GM19351 (cell line): ENCODE results near the gene SPAG16.
A peak's percentile ranks its signal among the peaks of the same experiment; 100 is the strongest.

Source experiments
- ATAC-seq: cut with Tn5 transposase; IDR thresholded peaks from one replicate; pipeline ENCODE4 v1.9.1; 2021; ENCODE audit warnings: mild to moderate bottlenecking, moderate library complexity; ENCODE audit not compliant: unreplicated experiment

The SPAG16 gene

DNA sequence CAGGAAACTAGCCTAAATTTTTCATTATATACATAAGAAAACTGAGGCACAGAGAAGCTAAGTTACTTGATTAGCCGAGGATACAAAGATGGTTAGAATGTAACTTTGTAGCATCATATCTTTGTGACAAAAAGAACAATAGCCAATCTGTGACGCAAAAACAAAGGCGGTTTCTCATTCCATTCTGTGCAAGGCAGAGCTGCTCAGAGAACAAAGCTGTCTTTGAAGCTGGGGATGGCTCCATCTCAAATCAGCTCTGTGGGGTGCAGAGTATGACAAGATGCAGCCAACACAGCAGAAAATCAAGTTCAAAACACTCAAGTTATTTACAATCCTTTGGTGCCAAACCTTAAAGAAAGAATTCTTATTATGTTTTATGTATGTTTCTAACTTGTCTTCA is 1044.7 kb downstream of the SPAG16 start:
- no peak for ATAC-seq

DNA sequence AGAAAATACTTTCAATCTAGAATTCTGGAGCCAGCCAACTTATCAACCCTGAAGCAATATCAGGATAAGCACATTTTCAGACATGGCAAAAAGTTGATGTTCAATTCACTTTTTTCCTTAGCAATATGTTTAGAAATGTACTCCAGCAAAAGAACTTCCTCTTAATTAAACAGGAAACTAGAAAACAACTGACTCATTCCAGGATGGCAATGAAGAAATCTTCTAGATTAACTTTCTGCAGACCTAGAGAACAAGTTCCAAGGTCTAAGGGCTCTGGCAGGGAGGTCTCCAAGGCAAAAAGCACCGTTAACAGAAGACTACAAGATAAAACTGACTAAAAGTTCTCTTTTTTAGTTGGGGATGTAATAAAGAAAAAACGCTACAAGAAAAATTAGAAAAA is 1057.4 kb downstream of the SPAG16 start:
- no peak for ATAC-seq

DNA sequence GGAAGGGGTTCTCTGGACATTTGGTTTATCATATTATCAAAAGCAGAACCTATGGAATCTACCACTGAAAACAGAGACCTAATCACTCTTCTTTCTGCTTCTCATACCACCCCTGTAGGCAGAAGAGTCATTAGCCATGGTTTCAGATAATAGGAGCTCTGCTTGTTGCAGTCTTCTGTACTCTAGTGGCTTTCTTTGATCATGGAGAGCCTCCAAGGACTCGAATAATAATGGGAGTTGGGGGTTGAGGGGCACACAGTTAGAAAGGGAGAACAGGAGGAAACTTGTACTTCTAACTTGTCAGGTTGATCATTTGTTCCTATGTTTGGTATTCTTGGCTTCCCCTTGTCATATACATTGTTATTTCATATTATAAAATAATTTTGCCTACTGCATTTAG is 1074.2 kb downstream of the SPAG16 start:
- no peak for ATAC-seq

DNA sequence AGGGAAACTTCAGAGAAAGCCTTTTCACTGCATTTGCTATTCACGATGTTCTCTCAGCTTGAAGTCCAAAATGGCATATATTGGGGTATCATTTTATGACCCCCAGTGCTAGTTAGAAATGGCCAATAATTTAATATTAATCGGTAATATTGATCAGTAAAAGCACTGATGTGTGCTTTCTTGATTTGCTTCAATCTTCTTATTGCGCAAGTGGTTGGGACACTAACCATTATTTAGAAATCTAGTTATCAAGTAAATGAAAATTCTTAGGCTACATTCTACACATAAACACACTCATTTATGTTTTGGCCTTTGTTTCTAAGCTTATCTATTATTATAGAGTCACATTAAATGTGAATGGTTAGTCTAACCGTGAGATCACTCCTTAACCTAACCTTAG is 1076.9 kb downstream of the SPAG16 start:
- no peak for ATAC-seq

DNA sequence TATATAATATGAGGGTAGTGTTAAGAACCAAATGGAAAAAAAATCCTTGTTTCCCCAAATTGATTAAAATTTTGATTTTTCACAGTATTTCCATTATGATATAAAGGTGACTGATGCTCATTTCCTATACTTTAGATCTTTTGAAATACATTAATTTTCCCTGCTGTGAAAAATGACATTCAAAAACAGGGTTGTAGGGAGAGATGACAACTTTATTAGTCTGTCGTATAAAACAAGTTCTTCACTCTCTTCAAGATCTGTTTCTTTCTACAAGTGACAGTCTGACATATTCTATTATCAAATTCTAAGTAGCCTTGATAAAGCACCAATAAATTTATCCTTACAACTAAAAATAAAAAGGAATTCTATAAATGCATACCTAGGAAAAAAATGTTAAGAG is 1081.3 kb downstream of the SPAG16 start:
- no peak for ATAC-seq

DNA sequence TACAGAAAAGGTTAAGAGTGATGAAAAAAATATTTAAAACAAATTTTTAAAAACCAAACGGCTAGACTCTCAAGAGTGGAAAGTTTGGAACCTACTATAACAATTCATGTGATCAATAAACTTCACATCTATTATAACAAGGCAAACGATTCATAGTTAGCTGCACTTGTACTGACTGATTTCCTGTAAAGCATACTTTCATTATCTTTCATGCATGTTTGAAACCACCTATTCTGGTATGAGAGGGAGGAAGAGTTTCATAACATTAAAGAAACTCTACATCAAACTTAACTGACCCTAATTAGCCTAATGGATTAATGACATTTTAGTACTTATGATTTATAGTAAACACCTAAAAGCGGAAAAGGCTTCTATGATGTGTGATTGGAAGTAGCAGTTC is 1082.9 kb downstream of the SPAG16 start:
- ATAC-seq: peak; percentile 51

DNA sequence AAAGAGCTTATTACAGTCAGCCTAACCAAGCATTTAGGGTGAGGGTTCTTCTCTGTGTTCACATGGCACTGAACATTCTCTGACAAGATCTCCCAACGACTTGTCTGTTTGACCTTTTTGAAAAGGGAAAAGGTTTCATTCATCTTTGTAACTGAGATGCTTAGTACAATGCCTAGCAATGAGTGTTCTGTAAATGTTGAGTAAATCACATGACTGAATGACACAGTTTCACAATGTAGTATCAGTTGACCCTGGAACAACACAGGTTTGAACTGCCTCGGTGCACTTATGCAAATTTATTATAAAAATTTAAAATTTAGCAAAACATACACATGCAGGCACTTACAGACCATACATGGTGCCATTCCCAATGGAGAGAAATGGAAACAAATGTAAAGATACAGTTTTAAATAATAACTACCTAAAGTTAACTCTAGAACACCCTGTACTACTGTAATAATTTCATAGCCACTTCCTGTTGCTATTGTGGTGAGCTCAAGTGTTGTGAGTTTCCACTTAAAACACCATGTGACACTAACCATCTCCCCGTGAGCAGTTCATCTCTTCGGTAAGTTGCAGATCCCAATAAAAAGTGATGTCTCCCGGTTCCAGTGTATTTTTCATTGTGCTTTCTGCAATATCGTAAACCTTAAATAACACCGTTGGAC is 1092.5 kb downstream of the SPAG16 start:
- ATAC-seq: peak; percentile 53

DNA sequence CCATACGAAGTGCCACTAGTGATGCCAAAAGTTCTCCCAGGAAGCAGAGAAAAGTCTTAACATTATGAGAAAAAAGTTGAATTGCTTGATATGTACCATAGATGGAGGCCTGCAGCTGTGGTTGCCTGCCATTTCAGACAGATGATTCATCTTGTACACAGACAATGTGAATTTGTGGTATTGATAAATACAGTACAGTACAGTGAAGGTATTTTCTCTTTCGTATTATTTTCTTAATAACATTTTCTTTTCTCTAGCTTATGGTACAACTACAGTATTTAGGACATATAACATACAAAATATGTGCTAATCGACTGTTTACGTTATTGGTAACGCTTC is 1093.0 kb downstream of the SPAG16 start:
- ATAC-seq: no peak

DNA sequence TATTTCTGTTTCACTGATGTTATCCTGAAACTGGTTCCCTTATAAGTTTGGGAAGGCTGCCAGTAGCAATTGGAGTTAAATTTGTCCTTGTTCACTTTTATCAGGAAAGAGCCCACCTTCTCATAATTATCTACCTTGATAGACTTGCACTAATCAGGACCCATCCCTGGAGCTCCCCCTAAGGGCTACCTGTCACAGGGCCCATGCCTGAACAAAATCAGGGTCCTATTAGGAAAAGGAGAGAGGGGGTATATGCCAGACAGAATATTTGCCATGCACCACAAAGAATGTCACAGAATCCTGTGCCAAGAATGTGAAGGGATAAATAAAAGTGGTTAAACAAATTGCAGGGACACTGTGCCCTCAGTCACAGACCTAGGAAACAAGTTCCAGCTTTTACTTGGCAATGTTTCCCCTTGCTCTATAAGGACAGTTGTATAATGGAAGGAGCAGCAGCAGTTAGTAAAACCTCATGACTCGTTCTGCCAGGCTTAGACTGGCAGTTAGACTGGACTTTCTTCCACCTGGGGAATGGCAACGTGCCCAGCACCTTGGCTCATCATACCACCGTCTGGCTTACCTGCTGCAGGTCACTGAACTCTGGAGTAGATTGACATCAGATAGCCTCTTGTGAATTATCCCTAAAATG is 1094.3 kb downstream of the SPAG16 start:
- ATAC-seq: no peak

DNA sequence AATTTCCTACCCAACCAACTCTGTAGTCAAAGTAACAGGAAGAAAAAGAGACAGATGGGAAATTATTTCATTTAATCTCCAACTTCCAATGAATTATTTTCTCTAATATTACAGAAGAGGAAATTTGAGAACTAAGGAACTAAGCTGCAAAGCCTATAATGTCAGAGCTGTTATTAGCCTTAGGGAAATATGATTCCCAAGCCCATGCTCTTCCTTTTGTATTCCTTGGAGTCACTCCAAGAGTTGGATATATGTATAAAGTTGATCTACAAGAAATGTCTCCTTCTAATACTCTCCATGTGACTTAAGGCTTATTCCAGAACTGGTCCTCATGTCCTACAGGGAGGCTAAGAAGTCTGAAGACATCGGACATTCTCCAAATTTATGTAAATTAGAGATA is 1095.0 kb downstream of the SPAG16 start:
- no peak for ATAC-seq

DNA sequence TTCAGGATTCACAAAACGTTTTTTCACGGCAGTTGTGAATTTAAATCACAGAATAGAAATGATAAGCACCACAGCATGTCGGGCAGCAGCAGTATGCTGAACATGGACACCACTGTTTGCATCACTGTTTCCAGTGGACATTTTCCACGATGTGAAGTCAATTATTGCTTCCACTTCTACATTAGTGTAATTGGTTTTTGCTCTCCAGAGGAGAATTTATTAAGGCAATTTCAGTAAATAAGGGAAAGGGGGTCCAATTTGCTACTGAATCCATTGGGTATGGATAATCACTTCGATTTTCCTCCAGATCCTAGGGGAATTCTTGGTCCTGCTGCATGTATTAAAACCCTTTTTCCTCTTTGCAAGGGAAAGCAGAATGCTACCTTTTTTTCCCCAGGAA is 1096.4 kb downstream of the SPAG16 start:
- ATAC-seq: no peak

DNA sequence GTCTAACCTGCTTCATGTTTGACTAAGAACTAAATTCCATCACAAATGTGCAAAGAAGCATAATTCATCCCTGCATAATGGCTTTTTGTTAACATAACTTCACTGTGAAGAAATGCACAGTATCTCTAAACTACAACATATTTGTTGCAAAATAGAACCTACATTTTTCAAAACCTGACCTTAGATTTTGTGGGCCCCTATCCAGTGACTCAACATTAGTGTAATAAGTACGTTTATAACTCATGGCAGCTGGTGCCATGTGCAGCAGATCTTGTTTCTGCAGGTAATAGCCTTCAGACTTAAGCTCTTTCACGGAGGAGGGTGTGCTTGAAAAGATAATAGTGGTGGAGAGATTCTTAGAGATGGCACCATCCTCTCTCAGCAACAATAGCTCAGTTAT is 1098.0 kb downstream of the SPAG16 start:
- ATAC-seq: no peak

DNA sequence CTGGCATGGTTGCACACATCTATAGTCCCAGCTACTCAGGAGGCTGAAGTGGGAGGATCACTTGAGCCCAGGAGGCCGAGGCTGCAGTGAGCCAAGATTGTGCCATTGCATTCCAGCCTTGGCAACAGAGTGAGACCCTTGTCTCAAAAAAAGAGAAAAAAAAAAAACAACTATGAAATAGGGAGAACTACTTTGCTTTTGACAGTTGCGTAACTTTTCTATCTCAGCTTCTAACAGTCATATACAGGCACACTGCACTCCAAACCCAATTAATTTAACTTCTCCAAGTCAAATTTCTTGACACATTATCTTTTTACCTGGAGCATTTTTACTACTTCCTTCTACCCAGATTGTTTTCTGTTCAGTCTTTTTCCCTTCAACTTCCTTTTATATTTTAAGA is 1102.5 kb downstream of the SPAG16 start:
- ATAC-seq: no peak

DNA sequence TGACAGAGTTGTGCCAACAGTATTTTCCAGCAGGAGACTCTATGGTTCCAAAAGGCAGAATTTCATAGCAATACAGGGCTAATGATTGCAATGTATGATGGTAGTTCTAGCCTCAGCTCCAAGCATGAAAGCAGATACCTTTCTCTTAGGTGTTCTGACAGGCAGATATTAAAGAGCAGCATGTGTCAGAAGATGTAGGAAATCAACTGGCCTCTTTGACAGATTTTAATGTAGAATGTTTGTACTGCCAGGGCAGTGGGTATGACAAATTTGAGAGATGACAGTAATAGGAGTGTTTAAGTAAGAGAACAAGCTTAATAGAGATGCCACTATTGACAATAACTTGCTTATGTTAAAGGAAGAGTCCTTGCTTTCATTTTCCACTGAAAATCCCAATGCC is 1105.1 kb downstream of the SPAG16 start:
- ATAC-seq: no peak

DNA sequence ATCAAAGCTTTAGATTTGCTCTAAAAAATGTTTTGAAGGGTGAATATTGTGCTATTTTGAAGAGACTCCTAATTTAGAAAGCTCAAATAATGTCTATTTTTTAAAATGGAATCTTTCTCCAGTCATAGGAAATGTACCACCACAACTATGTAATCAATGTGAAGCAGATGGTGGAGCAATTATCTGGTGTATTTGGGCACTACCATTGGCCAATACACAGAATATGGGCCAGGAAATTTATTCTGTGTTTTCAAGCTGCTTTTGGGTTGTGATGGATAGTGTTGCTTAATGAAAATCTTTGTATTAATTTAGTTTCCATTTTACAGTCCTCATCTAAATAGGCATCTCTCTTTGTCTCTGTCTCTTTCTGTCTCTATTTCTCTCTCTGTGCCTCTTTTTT is 1109.5 kb downstream of the SPAG16 start:
- no peak for ATAC-seq

DNA sequence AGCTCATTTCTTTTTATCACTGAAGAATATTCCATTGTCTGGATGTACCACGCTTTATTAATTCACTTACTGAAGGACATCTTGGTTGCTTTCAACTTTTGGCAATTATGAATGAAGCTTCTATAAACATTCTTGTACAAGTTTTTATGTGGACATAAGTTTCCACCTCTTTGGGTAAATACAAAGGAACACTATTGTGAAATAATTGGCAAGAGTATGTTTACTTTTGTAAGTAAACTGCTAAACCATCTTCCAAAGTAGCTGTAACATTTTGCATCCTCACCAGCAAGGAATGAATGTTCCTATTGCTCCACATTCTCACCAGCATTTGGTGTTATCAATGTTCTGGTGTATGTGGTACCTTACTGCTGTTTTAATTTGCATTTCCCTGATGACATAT is 1110.8 kb downstream of the SPAG16 start:
- ATAC-seq: no peak

DNA sequence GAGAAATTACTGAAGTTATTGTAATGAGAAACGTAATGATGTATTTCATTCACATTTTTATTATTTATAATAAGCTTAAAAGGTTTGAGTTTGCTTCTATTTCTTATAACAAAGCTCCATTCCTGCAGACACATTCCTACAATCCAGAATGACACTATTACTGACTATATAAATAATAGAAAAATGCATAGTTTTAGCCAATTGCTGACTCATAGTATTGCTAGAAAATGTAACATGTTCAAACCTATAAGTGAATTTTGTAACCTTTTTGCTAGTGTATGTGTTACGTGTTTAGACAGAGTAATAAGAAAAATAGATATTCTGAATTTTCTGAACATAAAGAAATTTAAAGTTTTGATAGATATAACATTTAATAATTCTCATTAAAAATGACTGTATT is 1117.3 kb downstream of the SPAG16 start:
- ATAC-seq: no peak

DNA sequence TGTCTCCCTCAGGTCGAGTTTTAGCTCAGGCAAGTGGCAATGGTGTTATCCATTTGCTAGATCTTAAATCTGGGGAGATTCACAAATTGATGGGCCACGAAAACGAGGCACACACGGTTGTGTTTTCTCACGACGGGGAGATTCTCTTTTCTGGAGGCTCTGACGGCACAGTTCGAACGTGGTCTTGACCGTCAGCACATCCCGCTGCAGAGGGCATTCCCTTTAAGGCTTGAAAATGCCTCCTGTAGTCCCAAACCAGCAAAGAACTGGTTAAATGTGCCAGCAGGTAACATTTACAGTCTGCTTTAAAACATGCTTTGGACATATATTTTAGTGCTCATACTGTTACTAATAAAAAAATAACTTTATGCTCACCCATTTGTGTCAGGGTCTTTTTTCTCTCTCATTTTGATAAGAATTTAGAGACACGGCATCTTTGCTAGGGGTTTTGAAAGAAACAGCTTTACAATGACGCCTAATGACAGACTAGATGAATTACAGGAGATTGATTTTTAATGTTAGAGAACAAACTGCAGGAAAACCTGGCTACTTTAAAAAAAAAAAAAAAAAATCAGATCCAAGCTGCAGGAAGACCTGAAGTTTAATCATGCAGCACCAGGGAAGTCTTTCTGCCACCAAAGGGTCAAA is 1126.0 kb downstream of the SPAG16 start:
- ATAC-seq: no peak

DNA sequence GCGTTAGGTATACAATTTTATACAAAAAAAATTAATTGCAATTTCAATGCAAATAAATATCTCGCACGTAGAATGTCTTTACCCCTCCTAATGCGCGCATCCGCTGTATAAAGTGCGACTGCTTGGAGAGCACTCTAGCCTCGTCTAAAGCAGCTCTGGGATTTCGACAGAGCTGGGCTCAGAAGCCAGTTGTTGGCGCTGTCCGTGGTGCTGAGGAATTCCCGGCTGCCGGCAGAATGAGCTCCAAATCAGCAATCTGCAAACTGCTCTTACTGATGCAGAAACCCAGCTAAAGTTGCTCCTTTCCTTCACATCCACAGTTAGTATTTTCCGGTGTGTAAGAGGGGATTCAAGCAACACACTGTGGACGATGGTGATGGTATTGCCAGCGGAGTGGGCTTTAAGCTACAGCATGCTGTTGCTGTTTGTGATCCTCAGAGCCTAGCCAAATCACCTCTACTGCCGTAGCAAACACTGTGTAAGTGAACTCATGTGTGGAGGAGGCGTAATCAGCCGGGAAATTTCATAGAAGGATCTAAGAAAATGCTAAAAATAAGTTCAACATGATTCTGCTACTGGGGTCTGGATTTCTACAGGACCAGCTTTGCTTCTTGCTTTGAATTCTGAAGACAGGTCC is 1126.8 kb downstream of the SPAG16 start, which contains the start of gene VWC2L:
Gene VWC2L, plus strand, starts transcription at position 137 of the 637 bp plus-strand sequence. CDS start 3,140 bp downstream, outside the sequence.
- ATAC-seq: peak; percentile 73

DNA sequence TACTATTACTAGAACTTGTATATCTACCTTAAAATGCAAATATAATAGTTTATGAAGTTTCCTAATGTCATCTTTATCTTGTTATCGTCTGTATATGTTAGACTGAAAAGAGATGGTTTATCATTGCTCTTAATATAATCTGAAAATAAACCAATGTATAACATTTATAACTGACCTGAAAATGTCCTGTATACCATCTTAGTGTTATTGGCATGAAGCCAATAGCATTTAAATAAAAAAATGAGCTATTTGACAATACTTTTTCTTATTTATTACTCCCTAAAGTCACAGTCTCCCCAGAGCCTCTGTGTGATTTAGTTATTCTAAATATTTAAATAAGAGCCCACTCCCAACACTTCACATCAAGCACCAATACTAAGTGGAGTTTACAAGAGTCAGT is 1128.4 kb downstream of the SPAG16 start:
- ATAC-seq: no peak

DNA sequence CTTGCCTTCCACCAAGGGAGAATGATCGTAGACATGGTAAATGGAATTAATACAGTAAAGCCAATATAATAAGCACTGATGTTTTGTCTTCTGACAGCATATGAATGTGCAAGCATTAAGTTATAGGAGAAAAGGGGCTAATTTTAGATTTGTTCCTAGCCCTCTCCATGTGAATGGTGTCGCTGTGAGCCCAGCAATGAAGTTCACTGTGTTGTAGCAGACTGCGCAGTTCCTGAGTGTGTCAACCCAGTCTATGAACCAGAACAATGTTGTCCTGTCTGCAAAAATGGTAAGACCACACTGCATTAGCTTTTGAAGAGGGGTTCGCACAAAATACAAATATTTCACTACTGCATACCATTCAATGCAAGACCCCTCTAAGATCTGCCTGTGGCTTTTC is 1152.2 kb downstream of the SPAG16 start:
- no peak for ATAC-seq
